ENCODE measurements around the gene CCDC8.

Gene CCDC8

DNA sequence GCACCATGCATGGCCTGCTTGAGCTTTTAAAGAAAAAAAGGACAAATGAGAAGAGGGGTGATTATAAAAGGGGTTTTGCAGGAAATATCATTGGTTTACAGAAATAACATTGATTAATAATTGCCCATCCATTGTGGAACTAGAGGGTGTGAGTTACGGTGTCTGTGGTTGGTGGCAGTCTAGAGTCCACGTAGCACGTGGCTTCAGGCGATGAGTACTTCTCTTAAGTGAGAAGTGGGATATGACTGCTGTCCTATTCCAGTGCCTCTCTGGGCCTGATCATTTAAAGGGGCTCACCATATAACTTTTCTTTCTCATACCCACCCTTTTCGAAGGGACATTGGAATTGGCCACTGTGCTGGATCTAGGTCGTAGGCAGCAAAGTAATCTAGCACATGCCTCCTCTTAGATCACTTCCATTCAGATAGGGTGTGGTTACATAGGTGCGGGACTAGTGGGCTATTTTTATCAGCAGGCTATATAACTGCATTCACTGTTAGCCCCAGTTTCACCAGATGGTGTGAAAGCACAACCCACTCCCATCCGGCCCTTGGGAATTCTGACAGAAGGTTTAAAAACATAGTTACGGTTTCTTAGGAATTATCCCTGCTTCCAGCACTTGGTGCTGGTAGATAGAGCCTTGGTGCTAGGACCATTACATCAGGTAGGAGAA is 46.6 kb downstream of the CCDC8 start:
- TF ChIP-seq YY1 (IDR thresholded peaks at IDR 0.05; ENCODE audit: insufficient read depth, insufficient read length), result no peak
- TF ChIP-seq SUZ12 (IDR thresholded peaks at IDR 0.05; ENCODE audit: extremely low read depth, insufficient read depth, insufficient read length), result no peak
- no peak for TF ChIP-seq ZNF274 (IDR thresholded peaks at IDR 0.05; ENCODE audit: low read depth, low read length)
- peaks cover 11% of the 10 kb centered on the region for H3K4me1 ChIP-seq (ENCODE audit: insufficient read depth, insufficient read length)
- H3K9ac ChIP-seq (ENCODE audit: insufficient read length, low read depth), result no peak overlapping the region
- H3K36me3 ChIP-seq (ENCODE audit: insufficient read depth, insufficient read length, low read length), result peaks cover 57% of the 10 kb centered on the region
- H3K4me3 ChIP-seq (ENCODE audit: insufficient read length, low read depth), result no peak overlapping the region
- no peak for DNase-seq (ENCODE audit: low read depth, low spot score)
- no peaks in the 10 kb centered on the region for H3K27me3 ChIP-seq (ENCODE audit: insufficient read depth, insufficient read length)
- no peaks in the 10 kb centered on the region for H3K9me3 ChIP-seq (ENCODE audit: insufficient read depth, low read length)

GRCh38 chr19:46365561-46365960 is 47.8 kb downstream of the CCDC8 start:
- Histone ChIP-seq H3K9me3 (ENCODE audit: insufficient read depth, low read length) (no peaks in the 10 kb centered on the region), H3K4me1 (ENCODE audit: insufficient read depth, insufficient read length) (peaks cover 5% of the 10 kb centered on the region), H3K27me3 (ENCODE audit: insufficient read depth, insufficient read length) (no peaks in the 10 kb centered on the region), H3K9ac (ENCODE audit: insufficient read length, low read depth) (no peak overlapping the region), H3K36me3 (ENCODE audit: insufficient read depth, insufficient read length, low read length) (peaks cover 50% of the 10 kb centered on the region), H3K4me3 (ENCODE audit: insufficient read length, low read depth) (no peak overlapping the region)
- DNase-seq (ENCODE audit: low read depth, low spot score), result no peak
- TF ChIP-seq ZNF274 (IDR thresholded peaks at IDR 0.05; ENCODE audit: low read depth, low read length) (no peak), SUZ12 (IDR thresholded peaks at IDR 0.05; ENCODE audit: extremely low read depth, insufficient read depth, insufficient read length) (no peak), YY1 (IDR thresholded peaks at IDR 0.05; ENCODE audit: insufficient read depth, insufficient read length) (no peak)

- no peaks in the 10 kb centered on the region for H3K9me3 ChIP-seq (ENCODE audit: insufficient read depth, low read length)
- TF ChIP-seq ZNF274 (IDR thresholded peaks at IDR 0.05; ENCODE audit: low read depth, low read length), result no peak
- no peak for TF ChIP-seq YY1 (IDR thresholded peaks at IDR 0.05; ENCODE audit: insufficient read depth, insufficient read length)
- no peak for TF ChIP-seq SUZ12 (IDR thresholded peaks at IDR 0.05; ENCODE audit: extremely low read depth, insufficient read depth, insufficient read length)
Observed at GRCh38 chr19:46364359-46364758, 49.0 kb downstream of the CCDC8 start.

DNA sequence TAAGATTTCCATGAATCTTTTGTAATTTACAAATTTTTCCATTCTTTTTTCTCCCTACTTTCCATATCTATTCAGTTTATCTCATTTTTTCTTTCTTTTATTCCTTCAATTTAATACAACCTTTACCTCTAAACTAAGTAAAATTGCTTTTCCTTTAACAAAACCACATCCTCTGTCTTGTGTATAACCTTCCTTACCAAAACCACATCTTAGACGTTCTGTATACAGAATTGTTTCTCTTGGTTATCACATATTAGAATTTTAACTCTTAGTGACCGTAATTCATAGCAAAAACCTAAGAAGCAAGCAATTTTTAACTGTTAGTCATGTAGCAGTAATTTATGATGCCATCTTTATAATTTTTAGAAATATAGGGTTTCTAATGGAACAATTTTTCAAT is 51.4 kb downstream of the CCDC8 start:
- Histone ChIP-seq H3K4me3 (ENCODE audit: insufficient read length, low read depth) (no peak overlapping the region), H3K4me1 (ENCODE audit: insufficient read depth, insufficient read length) (peaks cover 2% of the 10 kb centered on the region), H3K9me3 (ENCODE audit: insufficient read depth, low read length) (no peaks in the 10 kb centered on the region), H3K27me3 (ENCODE audit: insufficient read depth, insufficient read length) (no peaks in the 10 kb centered on the region), H3K9ac (ENCODE audit: insufficient read length, low read depth) (no peak overlapping the region), H3K36me3 (ENCODE audit: insufficient read depth, insufficient read length, low read length) (peaks cover 38% of the 10 kb centered on the region)
- TF ChIP-seq YY1 (IDR thresholded peaks at IDR 0.05; ENCODE audit: insufficient read depth, insufficient read length), result no peak
- no peak for TF ChIP-seq SUZ12 (IDR thresholded peaks at IDR 0.05; ENCODE audit: extremely low read depth, insufficient read depth, insufficient read length)
- TF ChIP-seq ZNF274 (IDR thresholded peaks at IDR 0.05; ENCODE audit: low read depth, low read length), result no peak
- no peak for DNase-seq (ENCODE audit: low read depth, low spot score)

More at GRCh38 chr19:46364359-46364758, 49.0 kb downstream of the CCDC8 start:
- no peak for DNase-seq (ENCODE audit: low read depth, low spot score)
- no peaks in the 10 kb centered on the region for H3K27me3 ChIP-seq (ENCODE audit: insufficient read depth, insufficient read length)
- H3K4me3 ChIP-seq (ENCODE audit: insufficient read length, low read depth), result no peak overlapping the region
- H3K9ac ChIP-seq (ENCODE audit: insufficient read length, low read depth), result no peak overlapping the region
- H3K36me3 ChIP-seq (ENCODE audit: insufficient read depth, insufficient read length, low read length), result peaks cover 45% of the 10 kb centered on the region
- H3K4me1 ChIP-seq (ENCODE audit: insufficient read depth, insufficient read length), result peaks cover 2% of the 10 kb centered on the region
